Globus pallidus (tissue), 1 donor: ENCODE measurements around the gene ELMO1.

Experiments used
- DNase-seq: peaks from one replicate; pipeline ENCODE4 v3.0.0-alpha.2; 2015; ENCODE audit warnings: low spot score

ELMO1 gene

GRCh38 chr7:37467002-37467401 is 18.3 kb upstream of the ELMO1 start:
- no peak for DNase-seq

- no peak for DNase-seq
Observed at GRCh38 chr7:37462138-37462537, 13.5 kb upstream of the ELMO1 start.

GRCh38 chr7:37455081-37455480 is 6.4 kb upstream of the ELMO1 start:
- no peak for DNase-seq

GRCh38 chr7:37452346-37452745 is 3.7 kb upstream of the ELMO1 start:
- DNase-seq, result no peak

GRCh38 chr7:37450035-37450434 is 1.4 kb upstream of the ELMO1 start:
- peak; percentile 51 for DNase-seq

- DNase-seq, result no peak
Observed at GRCh38 chr7:37449621-37450020, 957 bp upstream of the ELMO1 start.

- no peak for DNase-seq
Observed at GRCh38 chr7:37448011-37448635, 541 bp downstream of the ELMO1 start.

GRCh38 chr7:37446371-37446770 is 2.3 kb downstream of the ELMO1 start:
- no peak for DNase-seq

GRCh38 chr7:37445790-37446189 is 2.9 kb downstream of the ELMO1 start:
- no peak for DNase-seq

- DNase-seq, result no peak
Observed at GRCh38 chr7:37445064-37445723, 3.5 kb downstream of the ELMO1 start.

- no peak for DNase-seq
Observed at GRCh38 chr7:37443627-37444026, 5.0 kb downstream of the ELMO1 start.

GRCh38 chr7:37442268-37442667 is 6.4 kb downstream of the ELMO1 start:
- no peak for DNase-seq

- DNase-seq, result no peak
Observed at GRCh38 chr7:37441816-37442215, 6.8 kb downstream of the ELMO1 start.

- no peak for DNase-seq
Observed at GRCh38 chr7:37441386-37441760, 7.3 kb downstream of the ELMO1 start.

- DNase-seq, result no peak
Observed at GRCh38 chr7:37440738-37441385, 7.8 kb downstream of the ELMO1 start.

- DNase-seq, result no peak
Observed at GRCh38 chr7:37439653-37440026, 9.0 kb downstream of the ELMO1 start.

- no peak for DNase-seq
Observed at GRCh38 chr7:37438906-37439652, 9.6 kb downstream of the ELMO1 start.

- no peak for DNase-seq
Observed at GRCh38 chr7:37435156-37435855, 13.4 kb downstream of the ELMO1 start.

- no peak for DNase-seq
Observed at GRCh38 chr7:37434529-37434928, 14.1 kb downstream of the ELMO1 start.

- DNase-seq, result no peak
Observed at GRCh38 chr7:37433166-37433565, 15.5 kb downstream of the ELMO1 start.

- no peak for DNase-seq
Observed at GRCh38 chr7:37432281-37432920, 16.3 kb downstream of the ELMO1 start.

- no peak for DNase-seq
Observed at GRCh38 chr7:37431413-37431812, 17.3 kb downstream of the ELMO1 start.
